Measurements from ENCODE around the gene CIAO2A.

GRCh38 chr15:64058279-64058678 is 35.4 kb downstream of the CIAO2A start:
- TF ChIP-seq CTCF (conservative IDR thresholded peaks at IDR 0.05; ENCODE audit: low read length) = no peak
- no peak for TF ChIP-seq EZH2phosphoT487 (IDR thresholded peaks at IDR 0.05; ENCODE audit: borderline replicate concordance)
